Hematopoietic multipotent progenitor cell treated with erythropoietin and hydrocortisone succinate and interleukin-3 and kit ligand, for 6 days (in vitro differentiated cells): ENCODE results near the gene EIF3J.
A peak's percentile ranks its signal among the peaks of the same experiment; 100 is the strongest.

Experiments used
- DNase-seq: peaks from one replicate; pipeline ENCODE4 v3.0.0-alpha.2; 2015

EIF3J gene

DNA sequence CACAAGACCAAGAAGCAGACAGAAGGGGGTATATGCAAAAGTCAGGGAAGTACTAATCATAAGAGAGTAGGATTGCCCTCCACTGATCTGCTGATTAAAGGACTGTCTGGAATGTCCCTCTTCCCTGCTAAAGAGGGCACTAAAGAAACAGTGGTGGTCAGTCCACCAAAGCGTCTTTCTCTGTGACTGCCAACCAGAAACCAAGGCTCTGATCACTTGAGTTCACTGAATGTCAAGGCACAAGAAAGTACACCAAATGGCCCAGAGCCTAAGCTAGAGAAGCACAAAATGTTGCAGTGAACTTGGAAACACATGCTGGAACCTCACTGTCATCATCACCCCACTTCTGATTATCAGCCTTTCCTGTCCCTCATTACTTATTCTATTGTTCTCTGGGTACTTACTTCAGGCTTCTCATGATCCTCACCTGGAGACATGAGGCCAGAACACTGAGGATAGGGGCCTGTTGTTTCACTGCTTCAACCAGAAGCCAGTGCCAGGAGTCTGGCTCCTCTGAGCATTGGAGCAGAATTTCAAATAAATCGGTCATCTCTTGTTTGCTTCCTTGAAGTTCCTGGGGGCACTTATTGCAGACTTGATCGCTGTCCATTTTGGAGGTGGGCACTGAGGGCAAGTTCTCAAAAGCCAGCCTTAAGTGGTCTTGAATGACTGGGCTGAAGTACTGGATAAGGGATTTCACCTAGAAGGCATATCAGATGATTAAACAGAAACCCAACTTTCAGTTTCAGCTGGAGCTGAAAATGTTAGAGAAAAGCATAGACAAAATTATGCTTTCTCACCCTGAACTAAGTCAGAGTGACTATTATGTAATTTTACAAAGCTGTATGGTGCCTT lies 58.9 kb downstream of the EIF3J start:
- no peak for DNase-seq

DNA sequence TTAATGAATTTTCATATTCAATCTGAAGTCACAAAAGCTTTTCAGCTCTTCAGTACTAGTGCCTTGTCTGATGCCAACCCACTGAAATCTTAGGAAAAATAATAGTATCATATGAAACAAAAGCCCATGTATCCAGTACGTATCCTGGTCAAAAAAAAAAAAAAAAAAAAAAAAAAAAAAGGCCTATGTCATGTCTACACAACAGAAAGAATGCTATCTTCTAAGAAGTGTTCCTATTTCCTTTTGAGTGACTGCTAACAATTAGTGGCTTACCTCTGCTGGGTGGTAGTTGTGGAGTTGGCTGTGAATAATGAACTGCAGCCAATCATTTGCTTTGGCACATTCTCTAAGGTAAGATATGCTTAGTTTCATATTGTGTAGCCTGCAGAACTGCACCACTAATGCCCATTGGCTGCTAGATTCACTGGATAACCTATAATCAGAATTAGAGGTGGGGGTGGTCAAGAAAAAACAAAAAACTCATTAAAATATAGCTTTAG lies 59.6 kb downstream of the EIF3J start:
- no peak for DNase-seq

DNA sequence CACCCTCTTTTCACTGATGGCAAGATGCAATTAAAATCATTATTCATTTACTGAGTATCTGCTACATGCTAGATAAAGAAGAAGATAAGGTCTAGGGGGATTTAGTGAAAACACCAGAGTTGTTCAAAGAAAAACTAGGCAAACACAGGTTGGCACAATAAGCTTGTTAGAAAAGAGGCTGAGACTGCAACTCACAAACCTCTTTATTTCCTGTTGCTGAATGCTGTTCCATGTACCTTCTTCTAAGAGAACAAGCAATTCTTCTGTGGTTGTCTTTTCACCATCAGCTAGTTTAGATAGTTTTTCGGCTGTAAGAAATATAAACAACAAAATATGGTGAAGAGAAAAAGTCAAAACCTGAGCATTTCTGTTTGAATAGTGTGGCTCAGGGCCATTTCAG lies 61.1 kb downstream of the EIF3J start:
- no peak for DNase-seq

DNA sequence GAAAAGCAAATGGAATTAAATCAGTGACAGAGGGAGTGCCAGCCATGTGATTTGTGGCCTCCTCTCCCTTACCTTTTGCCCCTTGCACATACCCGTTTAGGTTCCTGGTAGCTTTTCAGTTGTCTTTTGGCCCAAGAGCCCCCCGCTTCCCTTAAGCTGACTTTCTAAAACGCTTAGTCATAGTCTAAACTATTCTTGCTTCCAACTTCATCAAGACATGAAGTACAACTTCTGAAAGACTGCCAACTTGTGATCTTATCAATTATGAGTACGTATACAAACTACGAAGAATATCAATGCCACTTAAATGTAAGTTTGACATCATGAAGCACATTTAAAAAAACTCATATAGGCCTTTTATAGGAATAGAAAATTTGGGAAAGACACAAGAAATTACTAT lies 61.9 kb downstream of the EIF3J start:
- peak; percentile 84 for DNase-seq

DNA sequence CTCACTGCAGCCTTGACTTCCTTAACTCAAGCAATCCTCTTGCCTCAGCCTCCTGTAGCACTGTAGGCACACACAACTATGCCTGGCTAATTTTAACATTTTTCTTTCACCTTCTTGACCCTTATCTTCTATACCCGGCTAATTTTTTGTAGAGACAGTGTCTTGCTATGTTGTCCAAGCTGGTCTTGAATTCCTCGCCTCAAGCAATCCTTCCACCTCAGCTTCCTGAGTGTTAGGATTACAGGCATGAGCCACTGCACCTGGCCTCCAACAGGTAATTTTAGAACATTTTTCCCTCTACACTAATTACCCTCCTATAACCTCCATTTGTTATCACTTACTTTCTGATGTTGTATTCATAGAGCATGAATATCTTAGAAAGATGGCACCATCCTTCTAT lies 66.2 kb downstream of the EIF3J start:
- no peak for DNase-seq

DNA sequence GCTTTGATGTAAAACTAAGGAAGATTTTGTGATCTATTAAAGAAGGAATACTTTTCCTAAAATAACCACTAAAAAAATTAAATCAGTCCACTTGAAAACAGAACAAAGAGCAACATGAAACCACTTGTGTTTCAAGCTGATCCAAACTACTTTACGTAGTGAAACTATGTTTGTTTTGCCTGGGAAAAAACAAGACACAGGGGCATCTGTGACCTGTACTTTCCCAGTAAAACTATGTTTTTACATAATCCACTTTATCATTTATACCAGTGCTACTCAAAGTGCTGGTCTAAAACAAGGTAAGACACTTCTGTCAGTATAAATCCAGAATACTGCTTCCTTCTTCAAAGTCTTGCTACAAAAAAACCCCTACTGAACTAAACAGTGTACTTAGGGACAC lies 69.8 kb downstream of the EIF3J start:
- DNase-seq = no peak
